ENCODE measurements around the gene VSTM1.

GRCh38 chr19:54095136-54095858 lies 31.6 kb upstream of the VSTM1 start:
- TF ChIP-seq CTCF (IDR thresholded peaks at IDR 0.05) (no peak), POLR2A (IDR thresholded peaks at IDR 0.05) (no peak)

Data from Peyer's patch (tissue), 4 donors.